ENCODE results near the gene S100A4.

S100A4 gene

GRCh38 chr1:153568367-153569099, 22.9 kb upstream of the S100A4 start:
- in situ Hi-C loops (cut with MboI; ENCODE audit: low sequenced_read_pairs), result loop anchor here (5.0 to 10.0 kb wide), 2 partner anchors 36 to 54 kb away; no protein-coding TSS in a partner anchor

GRCh38 chr1:153567621-153568366, 22.2 kb upstream of the S100A4 start:
- in situ Hi-C loops (cut with MboI; ENCODE audit: low sequenced_read_pairs), result loop anchor here (5.0 to 10.0 kb wide), 2 partner anchors 35 to 53 kb away; no protein-coding TSS in a partner anchor

GRCh38 chr1:153566414-153567371, 21.1 kb upstream of the S100A4 start:
- in situ Hi-C loops (cut with MboI; ENCODE audit: low sequenced_read_pairs), result loop anchor here (5.0 to 10.0 kb wide), 2 partner anchors 34 to 52 kb away; no protein-coding TSS in a partner anchor

- in situ Hi-C loops (cut with MboI; ENCODE audit: low sequenced_read_pairs), result loop anchor here (5.0 to 10.0 kb wide), 2 partner anchors 33 to 51 kb away; no protein-coding TSS in a partner anchor
These were observed 20.1 kb upstream of the S100A4 start, which contains the start of gene S100A2 for GRCh38 chr1:153565529-153566374. S100A2 (minus strand) TSS chr1:153565844; CDS start chr1:153563877, 1,967 bp downstream.

GRCh38 chr1:153563991-153564390, 18.4 kb upstream of the S100A4 start:
- in situ Hi-C loops (cut with MboI; ENCODE audit: low sequenced_read_pairs), result loop anchor here (10.0 kb wide), 1 partner anchor 49 kb away; no protein-coding TSS in a partner anchor

- in situ Hi-C loops (cut with MboI; ENCODE audit: low sequenced_read_pairs), result loop anchor here (10.0 kb wide), 1 partner anchor 49 kb away; no protein-coding TSS in a partner anchor
These were observed 17.9 kb upstream of the S100A4 start for GRCh38 chr1:153563483-153563901.

GRCh38 chr1:153562021-153562420, 16.4 kb upstream of the S100A4 start:
- in situ Hi-C loops (cut with MboI; ENCODE audit: low sequenced_read_pairs), result loop anchor here (10.0 kb wide), 1 partner anchor 47 kb away; no protein-coding TSS in a partner anchor

- in situ Hi-C loops (cut with MboI; ENCODE audit: low sequenced_read_pairs), result loop anchor here (10.0 kb wide), 1 partner anchor 47 kb away; no protein-coding TSS in a partner anchor
These were observed 15.9 kb upstream of the S100A4 start for GRCh38 chr1:153561466-153561985.

GRCh38 chr1:153560771-153561465, 15.3 kb upstream of the S100A4 start:
- in situ Hi-C loops (cut with MboI; ENCODE audit: low sequenced_read_pairs), result loop anchor here (10.0 kb wide), 1 partner anchor 46 kb away; no protein-coding TSS in a partner anchor

GRCh38 chr1:153560241-153560640, 14.6 kb upstream of the S100A4 start:
- in situ Hi-C loops (cut with MboI; ENCODE audit: low sequenced_read_pairs), result loop anchor here (10.0 kb wide), 1 partner anchor 45 kb away; no protein-coding TSS in a partner anchor

GRCh38 chr1:153557877-153558276, 12.3 kb upstream of the S100A4 start:
- in situ Hi-C loops (cut with MboI; ENCODE audit: low sequenced_read_pairs), result no loop called here

- in situ Hi-C loops (cut with MboI; ENCODE audit: low sequenced_read_pairs), result no loop called here
These were observed 10.7 kb upstream of the S100A4 start for GRCh38 chr1:153556348-153556747.

- in situ Hi-C loops (cut with MboI; ENCODE audit: low sequenced_read_pairs), result no loop called here
These were observed 8.4 kb upstream of the S100A4 start for GRCh38 chr1:153553830-153554541.

- in situ Hi-C loops (cut with MboI; ENCODE audit: low sequenced_read_pairs), result no loop called here
These were observed 7.5 kb upstream of the S100A4 start for GRCh38 chr1:153553096-153553495.

- in situ Hi-C loops (cut with MboI; ENCODE audit: low sequenced_read_pairs), result no loop called here
These were observed 6.7 kb upstream of the S100A4 start for GRCh38 chr1:153552335-153552734.

GRCh38 chr1:153550827-153551500, 5.4 kb upstream of the S100A4 start:
- in situ Hi-C loops (cut with MboI; ENCODE audit: low sequenced_read_pairs), result no loop called here

GRCh38 chr1:153550398-153550758, 4.8 kb upstream of the S100A4 start:
- in situ Hi-C loops (cut with MboI; ENCODE audit: low sequenced_read_pairs), result no loop called here
